Small intestine (tissue), 7 donors: ENCODE measurements around the gene PQBP1. TPM values are rescaled to one million over a fixed set of nuclear protein-coding genes. Genes with fewer than 3 reads are reported as not detected.
"Not testable (repeated sequence)": the region's sequence is repeated elsewhere in the genome, so short reads cannot be mapped to it uniquely, and the experiment has no call there.

Experiments used
- DNase-seq, 2 donors: peaks; one replicate each; pipeline versions ENCODE4 v3.0.0 to v3.0.0-alpha.2; 2013
- FAIRE-seq: peaks from 2 replicates; lab custom pipeline; 2012; peaks lifted over from hg19 to GRCh38; lab: Jason Lieb, UNC
- H3K27ac ChIP-seq, 3 donors: one replicate each; pipeline ENCODE4 v1.5.1; 2013; ENCODE audit warnings: low read length in 2 of 3, mild to moderate bottlenecking in 2 of 3, control low read depth in 1 of 3, inconsistent platforms in 1 of 3, low read depth in 1 of 3, moderate library complexity in 1 of 3
- H3K27me3 ChIP-seq, 3 donors: one replicate each; pipeline ENCODE4 v1.6.1; 2013; ENCODE audit warnings: low read length in 3 of 3, inconsistent platforms in 1 of 3; ENCODE audit not compliant: control insufficient read depth in 3 of 3, insufficient read depth in 3 of 3
- H3K36me3 ChIP-seq, 3 donors: one replicate each; pipeline ENCODE4 v1.6.1; 2013; ENCODE audit warnings: low read length in 3 of 3, inconsistent platforms in 1 of 3, low read depth in 1 of 3, mild to moderate bottlenecking in 1 of 3, moderate library complexity in 1 of 3; ENCODE audit not compliant: control insufficient read depth in 3 of 3, insufficient read depth in 2 of 3
- H3K4me1 ChIP-seq, 3 donors: one replicate each; pipeline ENCODE4 v1.6.1; 2013; ENCODE audit warnings: low read length in 2 of 3, inconsistent platforms in 1 of 3, low read depth in 1 of 3, mild to moderate bottlenecking in 1 of 3, moderate library complexity in 1 of 3; ENCODE audit not compliant: control insufficient read depth in 3 of 3, insufficient read depth in 2 of 3
- H3K4me3 ChIP-seq, 3 donors: one replicate each; pipeline ENCODE4 v1.5.1; 2013; ENCODE audit warnings: low read length in 3 of 3, control low read depth in 1 of 3, inconsistent platforms in 1 of 3, low read depth in 1 of 3, mild to moderate bottlenecking in 1 of 3, moderate library complexity in 1 of 3
- H3K9me3 ChIP-seq, 2 donors: one replicate each; pipeline ENCODE4 v1.6.1; 2013; ENCODE audit warnings: low read depth in 1 of 2, low read length in 1 of 2; ENCODE audit not compliant: control insufficient read depth in 2 of 2, insufficient read depth in 1 of 2
- WGBS, 3 donors: extraction: QIAGEN DNeasy Blood & Tissue Kit; methylation state at CpG; one replicate each; pipeline ENCODE4 v1.1.7; 2013; 5-methylcytosine and 5-hydroxymethylcytosine counted together
- polyA plus RNA-seq, 4 donors: library from polyadenylated mRNA; stranded (reverse) in 3 of 4; unstranded in 1 of 4; fragments of 200-250 nt in 3 of 4; fragments of 120-200 nt in 1 of 4; gene quantifications; one replicate each; pipeline versions ENCODE4 v1.2.1 to v1.2.3, GENCODE V29; 2013
- donor health status: healthy with polysubstance abuse.
- donor health status: control.
- donor health status: control.
- donor health status: Bipolar disorder and iron deficiency.
- donor health status: healthy.

Gene PQBP1
- polyA plus RNA-seq, 4 donors, result 77.8 to 186 (median 109) TPM

- WGBS, 3 donors, result 32 to 73% (median 54%) methylated on average over 1 of the region's 2 CpGs
Measured at GRCh38 chrX:48872017-48872416, 25.7 kb upstream of the PQBP1 start.

DNA sequence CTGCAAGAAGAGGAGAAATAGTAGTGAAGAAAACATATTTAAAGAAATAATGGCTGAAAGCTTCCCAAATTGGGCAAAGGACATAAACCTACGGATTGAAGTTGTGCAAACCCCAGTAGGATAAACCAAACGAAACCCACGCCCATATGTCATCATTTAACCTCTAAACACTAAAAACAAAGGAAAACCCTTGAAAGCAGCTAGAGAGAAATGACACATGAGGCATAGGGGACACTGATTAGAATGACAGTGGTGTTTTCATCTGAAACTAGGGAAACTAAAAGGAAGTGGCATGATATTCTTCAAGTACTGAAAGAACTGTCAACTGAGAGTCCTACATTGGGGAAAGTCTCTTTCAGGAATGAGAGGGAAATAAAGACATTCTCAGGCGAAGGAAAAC is 20.8 kb upstream of the PQBP1 start:
- not testable (repeated sequence) for H3K27me3 ChIP-seq, H3K4me1 ChIP-seq, DNase-seq, H3K36me3 ChIP-seq, H3K27ac ChIP-seq, H3K9me3 ChIP-seq, FAIRE-seq, H3K4me3 ChIP-seq
- WGBS, 3 donors, result 59 to 73% (median 61%) methylated on average over 4 of the region's 4 CpGs

More at GRCh38 chrX:48872017-48872416, 25.7 kb upstream of the PQBP1 start:
- not testable (repeated sequence) for H3K4me1 ChIP-seq, H3K9me3 ChIP-seq, H3K27me3 ChIP-seq, H3K4me3 ChIP-seq, H3K36me3 ChIP-seq, H3K27ac ChIP-seq, DNase-seq, FAIRE-seq

- Histone ChIP-seq H3K27ac (no peak overlapping the region), H3K4me3 (no peak overlapping the region), H3K27me3 (no peaks in the 10 kb centered on the region), H3K36me3 (no peaks in the 10 kb centered on the region), H3K9me3 (no peaks in the 10 kb centered on the region), H3K4me1 (no peaks in the 10 kb centered on the region)
- no peak for FAIRE-seq
- 72 to 74% (median 74%) methylated on average over 10 of the region's 10 CpGs for WGBS, 3 donors
- no peak for DNase-seq
Measured at GRCh38 chrX:48883729-48884128, 14.0 kb upstream of the PQBP1 start.

GRCh38 chrX:48886586-48886985 is 11.1 kb upstream of the PQBP1 start:
- not testable (repeated sequence) for H3K4me3 ChIP-seq, DNase-seq, H3K4me1 ChIP-seq, FAIRE-seq, H3K36me3 ChIP-seq, H3K9me3 ChIP-seq, H3K27ac ChIP-seq, H3K27me3 ChIP-seq
- WGBS, 3 donors, result 80 to 94% (median 91%) methylated on average over 4 to 5 of the region's 5 CpGs

DNA sequence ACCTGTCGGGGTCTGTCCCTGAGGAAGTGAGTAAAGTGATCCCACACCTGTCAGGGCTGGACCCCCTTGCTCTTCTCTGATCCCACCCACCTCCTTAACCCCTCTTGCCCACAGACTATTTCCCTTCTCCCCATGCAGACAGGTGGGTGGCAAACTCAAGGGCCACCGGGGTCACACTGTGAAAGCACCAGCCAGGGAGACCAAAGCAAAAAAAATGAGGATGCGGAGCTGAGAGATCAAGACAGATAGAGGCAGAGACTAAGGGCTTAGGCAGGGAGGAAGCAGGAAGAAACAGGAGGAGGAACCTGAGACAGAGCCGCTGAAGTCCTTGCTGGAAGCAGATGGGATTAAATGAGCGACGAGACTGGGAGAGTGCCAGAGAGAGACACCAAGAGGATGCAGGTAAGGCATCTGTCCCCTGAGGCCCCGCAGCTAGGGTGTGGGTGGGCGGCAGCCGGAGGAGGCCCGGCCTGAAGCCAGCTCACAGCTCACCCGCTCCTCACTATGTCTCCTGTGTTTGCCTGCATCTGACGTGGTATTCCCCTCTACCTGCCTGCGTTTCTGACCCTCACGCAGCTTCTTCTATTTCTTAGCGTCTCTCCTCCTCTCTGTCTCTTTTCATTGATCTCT is 7.3 kb upstream of the PQBP1 start:
- peak overlapping the region in 2 of 3 donors; percentile 48 to 65 for H3K4me3 ChIP-seq
- no peaks in the 10 kb centered on the region for H3K9me3 ChIP-seq
- FAIRE-seq (no peak), DNase-seq (no peak)
- H3K4me1 ChIP-seq, result peaks cover 0 to 5% (median 0%) of the 10 kb centered on the region in 3 donors
- 17 to 44% (median 26%) methylated on average over 11 to 15 of the region's 15 CpGs for WGBS, 3 donors
- peak overlapping the region in 1 of 3 donors; percentile 66 for H3K27ac ChIP-seq
- peaks cover 0 to 22% (median 4%) of the 10 kb centered on the region in 3 donors for H3K36me3 ChIP-seq
- H3K27me3 ChIP-seq, result no peaks in the 10 kb centered on the region

DNA sequence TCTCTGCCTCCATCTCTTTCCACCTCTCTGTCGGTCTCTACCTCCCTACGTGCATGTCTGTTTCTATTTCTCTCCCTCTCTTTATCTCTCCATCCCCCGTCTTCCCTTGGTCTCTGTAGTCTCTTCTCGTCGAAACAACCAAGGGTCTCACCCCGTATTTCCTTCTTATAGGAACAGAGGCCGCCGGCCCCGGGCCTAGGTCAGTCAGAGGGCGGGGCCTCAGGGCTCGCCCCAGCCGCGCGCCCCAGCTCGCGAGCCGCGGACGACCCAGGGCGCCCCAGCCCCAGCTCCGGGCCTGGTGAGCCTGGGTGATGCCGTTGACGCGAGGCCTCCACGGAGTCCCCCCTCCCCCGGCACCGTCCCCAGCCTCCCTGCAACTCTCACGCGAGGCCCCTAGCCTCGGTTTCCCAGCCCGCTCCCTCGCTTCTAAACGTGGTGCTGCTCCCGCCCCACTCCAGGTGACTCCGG is 6.8 kb upstream of the PQBP1 start:
- 1 to 31% (median 17%) methylated on average over 20 to 35 of the region's 35 CpGs for WGBS, 3 donors
- peak overlapping the region; percentile 41 to 65 (median 48) for H3K4me3 ChIP-seq
- peak overlapping the region; percentile 65 to 77 (median 66) for H3K27ac ChIP-seq
- DNase-seq, result peak in 1 of 2 donors; percentile 16
- FAIRE-seq, result no peak
- H3K4me1 ChIP-seq, result peaks cover 0 to 5% (median 0%) of the 10 kb centered on the region in 3 donors
- H3K9me3 ChIP-seq, result no peaks in the 10 kb centered on the region
- peaks cover 0 to 26% (median 4%) of the 10 kb centered on the region in 3 donors for H3K36me3 ChIP-seq
- no peaks in the 10 kb centered on the region for H3K27me3 ChIP-seq

DNA sequence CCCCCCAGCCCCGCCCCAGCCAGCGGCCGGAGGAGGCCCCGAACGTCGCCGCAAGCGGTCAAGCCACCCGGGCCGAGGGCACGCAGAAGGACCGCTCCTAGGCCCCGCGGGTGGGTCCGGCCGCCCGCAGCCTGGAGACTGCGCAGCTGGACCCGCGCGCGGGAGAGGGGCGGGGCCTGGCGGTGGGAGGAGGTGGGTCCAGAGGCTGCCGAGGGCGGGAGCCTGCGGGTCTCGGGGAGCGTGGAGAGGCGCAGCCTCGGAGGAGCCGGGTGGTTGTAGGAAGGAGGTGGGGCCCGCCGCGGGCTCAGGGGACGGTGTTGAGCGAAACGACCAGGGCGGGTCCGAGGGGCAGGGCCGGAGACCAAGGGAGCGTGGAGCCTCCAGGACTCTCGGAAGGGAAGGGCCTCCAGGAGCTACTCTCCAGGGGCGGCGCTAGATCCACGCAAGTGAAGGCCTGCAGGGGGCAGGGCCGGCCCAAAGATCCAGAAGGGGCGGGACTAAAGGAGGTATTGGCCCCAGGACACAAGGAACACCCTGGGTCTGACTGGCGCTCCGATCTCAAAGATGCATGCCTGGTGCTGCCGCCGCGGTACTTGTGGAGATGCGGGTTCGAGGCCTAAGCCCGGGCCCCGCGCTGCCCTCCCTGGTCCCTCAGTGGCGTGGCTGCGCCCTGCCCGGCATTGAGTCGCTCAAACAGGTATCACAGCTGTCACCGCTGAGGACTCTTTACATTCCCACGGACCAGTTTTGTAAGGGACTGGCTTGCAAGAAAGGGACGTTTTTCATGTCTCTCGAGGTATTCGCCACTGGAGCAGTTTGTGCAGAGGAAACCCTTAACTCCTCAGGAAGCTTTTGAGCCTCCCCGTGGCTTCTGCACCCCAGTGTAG is 6.1 kb upstream of the PQBP1 start:
- peaks cover 0 to 26% (median 4%) of the 10 kb centered on the region in 3 donors for H3K36me3 ChIP-seq
- H3K27me3 ChIP-seq, result no peaks in the 10 kb centered on the region
- no peaks in the 10 kb centered on the region for H3K9me3 ChIP-seq
- H3K27ac ChIP-seq, result peak overlapping the region; percentile 65 to 77 (median 67)
- DNase-seq (peak; percentile 91 to 92), FAIRE-seq (no peak)
- 2 to 43% (median 12%) methylated on average over 38 to 68 of the region's 68 CpGs for WGBS, 3 donors
- peak overlapping the region; percentile 41 to 65 (median 48) for H3K4me3 ChIP-seq
- peaks cover 0 to 10% (median 5%) of the 10 kb centered on the region in 3 donors for H3K4me1 ChIP-seq

GRCh38 chrX:48892896-48893295 is 4.8 kb upstream of the PQBP1 start:
- 75 to 85% (median 85%) methylated on average over 3 to 4 of the region's 4 CpGs for WGBS, 3 donors
- Histone ChIP-seq H3K9me3 (no peaks in the 10 kb centered on the region), H3K27me3 (no peaks in the 10 kb centered on the region), H3K36me3 (peaks cover 0 to 26% (median 4%) of the 10 kb centered on the region in 3 donors), H3K27ac (no peak overlapping the region), H3K4me1 (peaks cover 0 to 11% (median 6%) of the 10 kb centered on the region in 3 donors), H3K4me3 (no peak overlapping the region)
- FAIRE-seq (no peak), DNase-seq (no peak)
